ENCODE measurements around the gene TRPM3.

Gene TRPM3

DNA sequence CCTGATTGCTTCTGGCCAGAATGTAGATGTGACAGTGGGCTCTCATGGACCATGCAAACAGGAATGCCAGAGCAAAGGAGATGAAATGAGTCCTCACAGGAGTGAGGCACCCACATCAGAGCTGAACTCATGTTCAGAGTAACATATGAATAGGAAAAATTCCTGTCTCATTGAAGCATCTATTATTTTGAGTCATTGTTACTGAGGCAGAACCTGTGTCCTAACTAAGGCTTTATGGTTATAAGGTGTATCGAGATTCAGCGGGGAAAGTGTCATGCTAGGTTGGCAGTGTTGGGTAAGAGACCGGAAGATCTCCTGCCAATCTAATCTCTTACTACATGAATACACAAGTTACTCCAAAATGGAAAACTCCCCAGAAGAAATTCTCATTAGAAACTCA lies 304.1 kb downstream of the TRPM3 start:
- TF ChIP-seq, protein P1, sequence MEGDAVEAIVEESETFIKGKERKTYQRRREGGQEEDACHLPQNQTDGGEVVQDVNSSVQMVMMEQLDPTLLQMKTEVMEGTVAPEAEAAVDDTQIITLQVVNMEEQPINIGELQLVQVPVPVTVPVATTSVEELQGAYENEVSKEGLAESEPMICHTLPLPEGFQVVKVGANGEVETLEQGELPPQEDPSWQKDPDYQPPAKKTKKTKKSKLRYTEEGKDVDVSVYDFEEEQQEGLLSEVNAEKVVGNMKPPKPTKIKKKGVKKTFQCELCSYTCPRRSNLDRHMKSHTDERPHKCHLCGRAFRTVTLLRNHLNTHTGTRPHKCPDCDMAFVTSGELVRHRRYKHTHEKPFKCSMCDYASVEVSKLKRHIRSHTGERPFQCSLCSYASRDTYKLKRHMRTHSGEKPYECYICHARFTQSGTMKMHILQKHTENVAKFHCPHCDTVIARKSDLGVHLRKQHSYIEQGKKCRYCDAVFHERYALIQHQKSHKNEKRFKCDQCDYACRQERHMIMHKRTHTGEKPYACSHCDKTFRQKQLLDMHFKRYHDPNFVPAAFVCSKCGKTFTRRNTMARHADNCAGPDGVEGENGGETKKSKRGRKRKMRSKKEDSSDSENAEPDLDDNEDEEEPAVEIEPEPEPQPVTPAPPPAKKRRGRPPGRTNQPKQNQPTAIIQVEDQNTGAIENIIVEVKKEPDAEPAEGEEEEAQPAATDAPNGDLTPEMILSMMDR (IDR thresholded peaks at IDR 0.05): no peak

DNA sequence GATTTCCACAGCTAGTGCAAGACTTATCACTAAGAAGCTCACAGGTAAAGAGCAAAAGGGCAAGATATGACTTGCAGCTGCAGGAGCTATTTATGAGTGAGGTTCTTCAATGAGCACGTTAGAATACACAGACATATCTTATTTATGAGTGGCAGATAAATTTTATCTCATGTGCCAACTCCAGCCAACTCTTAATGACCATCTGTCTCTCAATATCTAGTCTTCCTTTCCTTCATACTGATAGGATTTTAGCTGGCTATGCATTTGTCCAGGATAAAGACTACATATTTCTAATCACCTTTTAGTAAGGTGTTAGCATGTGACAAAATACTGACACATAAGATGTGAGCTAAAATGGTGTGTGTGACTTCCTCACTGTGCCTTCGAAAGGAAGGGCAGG lies 304.5 kb downstream of the TRPM3 start:
- TF ChIP-seq, protein P1 (IDR thresholded peaks at IDR 0.05): no peak

DNA sequence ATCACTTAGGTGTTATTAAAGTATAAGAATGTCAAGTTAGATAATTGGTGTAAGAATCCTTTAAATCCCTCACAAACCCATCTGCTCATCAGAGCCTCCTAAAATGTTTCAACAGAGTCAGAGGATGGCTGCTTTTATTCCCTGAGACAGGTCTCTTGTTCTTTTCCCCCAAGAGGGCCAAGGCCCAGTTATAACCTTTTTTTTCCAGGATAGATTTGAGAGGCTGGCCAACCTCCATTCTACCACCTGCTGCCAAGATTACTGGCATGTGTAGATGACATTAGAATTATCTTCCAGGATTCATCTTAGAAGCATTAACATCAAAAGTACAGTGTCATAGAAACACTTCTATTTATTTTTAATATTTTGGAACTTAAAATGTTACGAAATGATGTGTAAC lies 305.1 kb downstream of the TRPM3 start:
- TF ChIP-seq, protein P1 (IDR thresholded peaks at IDR 0.05): no peak

DNA sequence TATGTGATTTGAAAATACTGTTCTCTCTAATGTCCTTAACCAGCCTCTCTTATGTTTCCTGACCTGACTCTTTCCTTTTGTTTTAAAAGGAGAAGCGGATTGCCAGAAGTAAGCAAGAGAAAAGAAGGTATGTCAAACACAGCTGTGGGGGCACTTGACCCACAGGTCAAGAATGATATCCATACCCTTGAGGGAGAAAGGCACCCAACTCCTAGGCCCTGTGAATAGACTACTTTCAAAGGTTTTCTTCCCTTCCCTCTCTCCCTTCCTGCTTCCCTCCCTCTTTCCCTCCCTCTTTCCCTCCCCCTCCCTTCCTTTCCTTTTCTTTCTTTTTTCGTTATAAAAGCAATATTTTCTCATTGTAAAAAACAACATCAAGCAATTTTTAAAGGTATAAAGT lies 306.8 kb downstream of the TRPM3 start:
- TF ChIP-seq, protein P1 (IDR thresholded peaks at IDR 0.05): no peak

DNA sequence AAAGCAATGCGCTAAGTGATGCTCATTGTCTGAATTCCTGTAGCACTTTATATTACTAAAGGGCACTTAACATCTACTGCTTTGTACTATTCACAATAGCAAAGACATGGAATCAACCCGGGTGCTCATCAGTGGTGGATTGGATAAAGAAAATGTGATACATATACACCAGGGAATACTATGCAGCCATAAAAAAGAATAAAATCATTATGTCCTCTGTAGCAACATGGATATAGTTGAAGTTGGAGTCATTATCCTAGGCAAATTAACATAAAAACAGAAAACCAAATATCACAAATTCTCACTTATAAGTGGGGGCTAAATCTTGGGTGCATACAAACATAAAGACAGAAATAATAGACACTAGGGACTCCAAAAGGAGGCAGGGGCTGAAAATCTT lies 308.3 kb downstream of the TRPM3 start:
- TF ChIP-seq, protein P1 (IDR thresholded peaks at IDR 0.05): no peak

DNA sequence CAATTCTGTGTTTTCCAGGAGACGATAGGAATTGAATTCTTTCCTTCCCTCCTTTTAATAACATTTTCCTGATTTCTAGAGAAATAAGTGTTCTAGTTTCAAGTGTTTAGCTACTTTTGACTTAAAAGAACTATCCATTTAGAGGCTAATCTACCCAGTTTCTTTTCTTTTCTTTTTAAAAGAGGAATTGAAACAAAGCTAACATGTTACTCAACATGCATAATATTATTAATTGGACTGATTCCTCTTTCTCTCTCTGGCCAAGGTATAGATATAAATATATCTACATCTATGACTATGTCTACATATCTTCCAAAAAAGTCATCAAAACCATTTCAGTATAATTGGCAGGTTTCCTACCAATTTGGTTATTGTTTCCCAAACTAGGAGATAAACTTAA lies 309.8 kb downstream of the TRPM3 start:
- TF ChIP-seq, protein P1 (IDR thresholded peaks at IDR 0.05): no peak

DNA sequence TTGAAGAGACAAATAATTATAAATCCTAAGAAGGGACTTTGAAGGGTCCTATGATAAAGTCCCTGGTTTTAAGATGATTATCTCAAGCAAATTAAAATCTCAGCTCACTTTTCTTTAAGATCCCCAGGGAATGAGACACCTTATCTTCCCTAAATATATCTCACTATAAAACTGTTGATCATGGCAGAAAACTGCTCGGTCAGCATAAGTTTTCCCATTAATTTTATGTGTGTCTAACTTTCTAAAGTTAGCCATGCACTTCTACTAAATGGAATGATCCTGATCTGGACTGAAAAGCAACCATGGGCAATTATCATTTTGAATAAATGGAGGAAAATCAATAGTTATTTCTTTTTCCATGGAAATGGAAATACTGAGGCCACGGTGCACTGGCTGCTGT lies 314.5 kb downstream of the TRPM3 start:
- TF ChIP-seq, protein P1 (IDR thresholded peaks at IDR 0.05): no peak

DNA sequence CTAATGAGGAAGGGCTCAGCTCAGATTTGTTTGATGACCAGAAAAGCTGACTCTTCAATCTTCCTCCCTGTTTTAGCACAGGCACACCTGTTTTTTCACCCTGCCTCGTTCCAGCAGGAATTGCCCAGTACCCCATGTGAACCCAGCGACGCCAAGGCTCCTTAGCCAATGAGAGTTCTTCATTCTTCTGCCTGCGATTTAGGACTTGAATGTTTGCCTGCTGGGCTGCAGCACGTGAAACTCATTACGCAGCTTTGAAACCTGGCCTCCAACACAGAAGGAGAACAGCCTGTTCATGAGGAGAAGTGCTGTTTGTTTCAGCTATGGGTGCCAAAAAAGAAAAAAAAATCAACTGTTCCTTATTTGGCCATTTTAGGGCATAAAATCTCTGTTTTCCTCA lies 315.5 kb downstream of the TRPM3 start:
- TF ChIP-seq, protein P1 (IDR thresholded peaks at IDR 0.05): no peak

Measured in LNCAP (cell line).